Astrocyte of the spinal cord (primary cell): ENCODE results near the gene SLN.

Experiments
- DNase-seq: peaks from one replicate; pipeline ENCODE4 v3.0.0; 2011; ENCODE audit warnings: low read depth, low spot score
- H3K4me3 ChIP-seq: 2 replicates; pipeline ENCODE4 v1.5.1; 2011; ENCODE audit warnings: low read depth, mild to moderate bottlenecking, low read length, moderate library complexity
- in situ Hi-C: cut with HindIII; loops from 2 replicates; pipeline ENCODE4 v1.10.0; 2017; ENCODE audit warnings: low sequenced_read_pairs
- TF ChIP-seq, protein P1 (sequence below): IDR thresholded peaks from 2 replicates; pipeline ENCODE4 v1.5.1; 2012; ENCODE audit warnings: low read depth, mild to moderate bottlenecking, low read length, inconsistent platforms

Gene SLN

DNA sequence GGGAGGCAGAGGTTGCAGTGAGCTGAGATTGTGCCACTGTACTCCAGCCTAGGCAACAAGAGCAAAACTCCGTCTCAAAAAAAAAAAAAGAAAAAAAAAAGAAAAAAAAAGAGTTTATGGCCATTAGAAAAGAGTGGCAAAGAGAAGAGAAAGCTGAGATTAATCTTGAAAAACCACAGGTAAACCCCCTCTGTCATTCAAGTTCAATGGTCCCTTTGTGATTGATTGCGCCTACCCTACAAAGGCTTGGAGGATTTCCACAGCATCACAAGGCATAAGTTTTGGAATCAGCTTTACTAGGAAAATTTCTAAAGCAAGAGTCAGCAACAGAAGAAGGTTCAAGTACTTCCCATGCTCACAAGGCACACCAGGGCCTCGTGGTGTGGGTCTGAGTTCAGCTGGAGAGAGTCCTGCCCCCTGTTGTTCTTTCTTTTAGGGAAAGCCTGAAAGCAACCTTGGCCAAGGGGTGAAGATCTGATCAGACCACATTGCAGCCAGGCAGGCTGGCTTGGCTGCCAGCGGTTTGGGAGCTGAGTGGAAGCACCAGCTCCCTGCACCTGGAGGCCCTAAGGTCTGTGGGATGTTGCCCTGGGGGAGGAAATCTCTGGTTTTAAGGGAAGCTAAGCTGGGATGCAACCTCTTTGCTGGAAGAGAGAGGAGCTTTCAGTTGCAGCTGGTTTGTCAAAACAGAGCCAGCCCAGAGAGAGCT, 41.8 kb downstream of the SLN start:
- in situ Hi-C loops, result no loop called here
- no peak overlapping the region for H3K4me3 ChIP-seq
- TF ChIP-seq, protein P1, sequence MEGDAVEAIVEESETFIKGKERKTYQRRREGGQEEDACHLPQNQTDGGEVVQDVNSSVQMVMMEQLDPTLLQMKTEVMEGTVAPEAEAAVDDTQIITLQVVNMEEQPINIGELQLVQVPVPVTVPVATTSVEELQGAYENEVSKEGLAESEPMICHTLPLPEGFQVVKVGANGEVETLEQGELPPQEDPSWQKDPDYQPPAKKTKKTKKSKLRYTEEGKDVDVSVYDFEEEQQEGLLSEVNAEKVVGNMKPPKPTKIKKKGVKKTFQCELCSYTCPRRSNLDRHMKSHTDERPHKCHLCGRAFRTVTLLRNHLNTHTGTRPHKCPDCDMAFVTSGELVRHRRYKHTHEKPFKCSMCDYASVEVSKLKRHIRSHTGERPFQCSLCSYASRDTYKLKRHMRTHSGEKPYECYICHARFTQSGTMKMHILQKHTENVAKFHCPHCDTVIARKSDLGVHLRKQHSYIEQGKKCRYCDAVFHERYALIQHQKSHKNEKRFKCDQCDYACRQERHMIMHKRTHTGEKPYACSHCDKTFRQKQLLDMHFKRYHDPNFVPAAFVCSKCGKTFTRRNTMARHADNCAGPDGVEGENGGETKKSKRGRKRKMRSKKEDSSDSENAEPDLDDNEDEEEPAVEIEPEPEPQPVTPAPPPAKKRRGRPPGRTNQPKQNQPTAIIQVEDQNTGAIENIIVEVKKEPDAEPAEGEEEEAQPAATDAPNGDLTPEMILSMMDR, result no peak
- no peak for DNase-seq

DNA sequence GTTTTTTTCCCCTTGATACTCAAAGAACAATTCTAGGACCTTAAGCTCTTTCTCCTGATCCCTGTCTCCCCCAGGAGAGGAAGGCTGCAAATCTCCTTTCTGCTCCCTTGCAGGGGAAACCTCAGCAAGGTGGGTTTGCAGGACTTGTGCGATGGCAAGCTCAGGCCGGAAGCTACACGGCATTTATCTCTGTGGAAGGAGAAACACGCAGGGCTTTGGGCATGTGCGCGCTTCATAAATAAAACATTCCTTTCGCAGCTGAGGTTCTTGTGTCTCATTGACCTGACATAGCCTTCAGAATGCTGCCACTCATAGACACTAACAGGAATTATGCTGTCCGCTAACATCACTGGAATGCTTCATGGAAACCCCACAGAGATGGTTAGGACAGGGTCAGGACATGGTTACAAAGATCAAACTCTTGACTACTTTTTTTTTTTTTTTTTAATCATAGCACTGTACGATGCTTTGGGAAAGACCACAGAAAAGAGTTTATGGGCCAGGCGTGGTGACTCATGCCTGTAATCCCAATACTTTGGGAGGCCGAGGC, 42.6 kb downstream of the SLN start:
- TF ChIP-seq, protein P1, result no peak
- peak; percentile 32 for DNase-seq
- in situ Hi-C loops, result no loop called here
- H3K4me3 ChIP-seq, result no peak overlapping the region

DNA sequence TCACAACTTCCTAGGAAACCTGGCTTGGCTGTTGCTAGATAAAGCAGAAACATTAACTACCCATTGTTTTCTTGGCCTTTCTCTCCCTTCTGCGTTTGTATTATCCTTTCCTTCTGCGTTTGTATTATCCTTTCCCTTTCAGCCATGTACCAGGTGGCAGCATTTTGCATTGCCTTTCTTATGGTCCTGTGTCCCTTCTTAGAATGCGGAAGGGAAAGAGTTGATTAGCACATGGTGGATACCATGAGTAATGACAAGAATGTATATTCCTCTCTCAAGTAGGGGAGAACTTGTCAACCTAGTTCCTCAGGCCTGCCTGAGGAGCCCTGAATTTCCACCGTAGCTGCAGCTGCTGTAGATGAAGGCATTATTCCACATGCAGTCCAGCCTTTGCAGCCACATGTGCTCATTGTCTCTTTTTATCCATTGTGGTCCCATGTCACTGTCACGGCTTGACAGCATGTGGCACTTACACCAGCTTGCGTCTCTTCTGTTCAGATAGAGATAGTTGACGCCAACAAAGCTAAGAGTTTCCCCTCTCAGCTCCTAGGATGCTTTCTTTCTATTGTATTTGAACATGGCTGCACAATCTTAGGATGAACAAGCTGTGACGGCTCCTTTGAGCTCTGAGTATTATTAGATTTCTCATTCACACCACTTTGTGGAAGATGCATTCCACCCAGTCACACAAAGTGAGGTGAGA, 44.8 kb downstream of the SLN start:
- in situ Hi-C loops, result no loop called here
- DNase-seq, result no peak
- no peak overlapping the region for H3K4me3 ChIP-seq
- TF ChIP-seq, protein P1, result no peak

DNA sequence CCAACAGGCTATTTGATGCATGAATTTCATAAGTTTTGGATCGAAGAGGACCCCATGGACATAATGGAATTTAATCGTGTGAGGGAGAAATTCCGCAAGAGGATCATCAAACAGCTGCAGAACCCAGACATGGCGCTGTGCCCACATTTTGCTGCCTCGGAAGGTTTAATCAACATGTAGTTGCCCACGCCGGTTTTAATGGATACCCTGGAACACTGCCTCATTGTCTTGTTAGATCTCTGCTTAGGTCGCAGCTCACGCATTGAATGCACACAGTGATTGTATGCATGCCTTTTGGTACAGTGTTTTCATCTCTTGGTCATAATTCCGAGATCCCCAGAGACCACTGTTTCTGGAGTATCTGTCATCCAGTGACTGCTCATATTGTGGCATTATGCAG, 46.8 kb downstream of the SLN start:
- no peak for DNase-seq
- in situ Hi-C loops, result no loop called here
- TF ChIP-seq, protein P1, result no peak
- no peak overlapping the region for H3K4me3 ChIP-seq

DNA sequence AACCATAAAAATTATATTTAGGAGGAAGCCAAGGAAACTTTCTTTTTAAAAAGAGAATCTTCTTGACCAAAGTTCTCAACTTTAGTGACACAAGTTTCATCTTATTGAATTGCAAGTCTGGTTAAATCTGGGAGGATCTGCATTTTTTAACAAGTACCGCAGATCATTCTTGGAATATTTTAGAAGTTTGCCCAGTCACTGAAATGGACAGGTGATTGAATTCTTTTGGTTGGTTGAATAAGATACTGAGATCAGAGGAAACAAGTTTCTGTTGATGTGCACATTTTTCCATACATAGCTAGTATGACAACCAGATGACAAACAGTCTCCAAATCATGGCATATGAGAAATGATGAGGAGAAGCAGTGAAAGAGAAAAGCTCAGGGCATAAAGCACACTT, 50.2 kb downstream of the SLN start:
- no peak overlapping the region for H3K4me3 ChIP-seq
- no peak for DNase-seq
- in situ Hi-C loops, result no loop called here
- TF ChIP-seq, protein P1, result no peak

DNA sequence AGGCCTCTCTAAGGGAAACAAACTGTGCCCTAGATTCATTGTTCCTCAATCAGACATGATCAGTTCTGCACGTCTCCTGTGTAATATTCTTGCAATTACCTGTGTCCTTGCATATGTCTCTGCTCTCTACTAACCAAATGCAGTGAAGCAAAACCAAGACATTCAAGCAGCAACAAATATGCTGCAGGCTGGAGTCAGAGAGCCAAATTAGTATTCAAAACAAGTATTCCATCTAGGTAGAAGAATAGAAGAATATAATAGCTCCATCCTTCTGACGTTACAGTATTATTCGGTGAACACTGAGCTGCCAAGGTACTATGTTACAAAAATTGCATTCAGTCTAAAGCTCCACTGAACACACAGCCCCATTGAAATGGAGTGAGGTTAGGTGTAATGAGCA, 51.8 kb downstream of the SLN start:
- in situ Hi-C loops, result no loop called here
- no peak overlapping the region for H3K4me3 ChIP-seq
- no peak for DNase-seq

More for the DNA sequence above, 51.8 kb downstream of the SLN start:
- TF ChIP-seq, protein P1, result no peak
